CD4-positive, alpha-beta T cell treated with Interleukin-12 subunit alpha and Interleukin-12 subunit beta, for 1 hour (primary cell): ENCODE data around the gene BRMS1.
"Not testable (repeated sequence)": the region's sequence is repeated elsewhere in the genome, so short reads cannot be mapped to it uniquely, and the experiment has no call there.

Experiments
- DNase-seq: peaks from one replicate; pipeline ENCODE4 v3.0.0-alpha.2; 2020

BRMS1 gene, protein sequence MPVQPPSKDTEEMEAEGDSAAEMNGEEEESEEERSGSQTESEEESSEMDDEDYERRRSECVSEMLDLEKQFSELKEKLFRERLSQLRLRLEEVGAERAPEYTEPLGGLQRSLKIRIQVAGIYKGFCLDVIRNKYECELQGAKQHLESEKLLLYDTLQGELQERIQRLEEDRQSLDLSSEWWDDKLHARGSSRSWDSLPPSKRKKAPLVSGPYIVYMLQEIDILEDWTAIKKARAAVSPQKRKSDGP

DNA sequence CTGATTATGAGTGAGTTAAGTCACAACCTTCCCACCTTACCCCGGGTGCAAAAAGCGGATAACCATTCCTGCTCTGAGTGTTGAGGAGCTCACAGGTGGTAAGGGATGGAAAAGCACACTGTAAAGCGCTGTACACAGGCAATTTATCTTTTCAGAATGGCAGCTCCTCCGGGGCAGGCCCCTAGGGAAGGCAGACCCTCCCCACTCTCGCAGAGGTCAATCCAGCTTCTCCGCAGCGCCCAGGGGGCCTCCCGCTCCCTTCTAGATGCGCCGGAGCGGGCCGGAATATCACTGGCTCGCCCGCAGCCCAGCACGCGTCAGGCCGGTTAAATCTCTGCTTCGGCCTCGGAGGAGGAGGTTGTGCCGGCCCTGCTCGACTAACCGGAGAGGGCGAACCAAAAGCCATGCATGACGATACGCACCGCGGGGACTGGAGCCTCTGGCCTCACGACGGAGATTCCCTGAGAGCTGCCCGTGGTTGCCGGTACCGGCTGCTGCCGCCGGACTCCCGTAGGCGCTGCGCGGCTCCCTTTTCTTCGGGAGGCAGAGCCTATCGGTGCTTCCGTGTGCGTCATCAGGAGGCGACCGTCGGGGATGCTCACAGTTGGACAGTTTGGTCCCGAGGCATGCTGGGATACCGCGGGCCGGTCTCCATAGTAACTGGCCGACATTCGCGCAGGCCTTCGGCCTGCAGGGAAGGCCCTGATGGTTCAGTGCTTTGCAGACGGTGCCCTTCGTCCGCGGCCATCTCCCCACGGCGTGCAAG, at the start of gene BRMS1:
Gene BRMS1 (minus strand): TSS at position 555 of the 766 bp plus-strand sequence. CDS start 2,870 bp downstream, outside the sequence.
- peak; percentile 96 for DNase-seq

DNA sequence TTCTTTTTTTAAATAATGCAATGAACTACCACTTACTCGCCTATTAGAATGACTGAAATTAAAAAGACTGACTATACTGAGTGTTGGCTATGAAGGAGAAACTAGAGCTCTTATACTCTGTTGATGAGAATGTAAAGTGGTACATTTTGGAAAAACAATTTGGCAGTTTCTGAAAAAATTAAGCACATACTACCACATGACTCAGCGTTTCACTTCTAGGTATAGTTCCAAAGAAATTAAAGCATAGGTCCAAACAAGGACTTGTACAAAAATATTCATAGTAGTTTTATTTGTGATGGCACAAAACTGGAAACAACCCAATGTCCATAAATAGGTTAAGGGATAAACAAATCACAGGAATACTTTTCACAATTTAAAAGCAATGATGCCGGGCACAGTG, 49.0 kb upstream of the BRMS1 start:
- no peak for DNase-seq

DNA sequence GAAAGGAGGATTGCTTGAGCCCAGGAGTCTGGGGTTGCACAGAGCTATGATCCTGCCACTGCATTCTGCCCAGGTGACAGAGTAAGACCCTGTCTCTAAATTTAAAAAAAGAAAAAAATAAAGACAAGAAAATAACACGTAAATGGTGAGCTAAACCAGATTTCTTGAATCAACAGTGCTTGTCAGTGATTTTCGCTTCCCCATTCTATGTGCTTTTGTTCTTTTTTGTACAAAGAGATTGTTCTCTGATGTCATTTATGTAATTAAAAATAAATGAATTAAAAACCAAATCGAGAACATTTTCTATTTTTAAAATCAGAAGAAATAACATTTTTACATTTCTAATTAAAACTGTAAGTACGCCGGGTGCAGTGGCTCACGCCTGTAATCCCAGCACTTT, 46.4 kb upstream of the BRMS1 start:
- DNase-seq, result no peak

DNA sequence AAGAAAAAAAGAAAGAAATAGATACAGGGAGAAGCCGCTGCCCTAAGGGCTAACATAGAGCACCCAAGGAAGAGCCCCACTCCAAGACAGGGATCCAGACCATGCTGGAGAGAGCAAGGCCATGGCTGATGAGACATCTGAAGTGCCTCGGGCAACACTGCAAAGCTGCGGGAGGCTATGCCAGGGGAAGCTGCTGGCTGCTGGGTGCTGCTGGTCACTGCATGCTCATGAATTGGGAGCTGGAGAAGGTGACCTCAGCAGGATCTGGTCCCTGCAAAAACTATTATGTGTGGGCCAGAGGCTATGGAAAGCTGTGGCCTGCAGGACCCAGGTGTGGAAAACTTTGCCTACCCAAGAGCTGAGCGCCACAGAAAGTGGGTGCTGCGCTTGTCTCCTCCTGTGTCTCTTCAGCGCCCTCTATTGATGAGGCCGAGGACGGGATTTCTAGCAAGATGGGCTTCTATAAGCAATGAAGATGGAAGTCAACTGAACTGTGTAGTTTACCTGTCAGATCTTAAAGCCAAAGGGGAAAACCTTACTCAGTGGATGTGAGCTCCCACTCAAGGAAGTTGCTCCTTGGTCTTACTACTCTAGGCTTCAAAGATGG, 44.0 kb upstream of the BRMS1 start:
- peak; percentile 78 for DNase-seq

DNA sequence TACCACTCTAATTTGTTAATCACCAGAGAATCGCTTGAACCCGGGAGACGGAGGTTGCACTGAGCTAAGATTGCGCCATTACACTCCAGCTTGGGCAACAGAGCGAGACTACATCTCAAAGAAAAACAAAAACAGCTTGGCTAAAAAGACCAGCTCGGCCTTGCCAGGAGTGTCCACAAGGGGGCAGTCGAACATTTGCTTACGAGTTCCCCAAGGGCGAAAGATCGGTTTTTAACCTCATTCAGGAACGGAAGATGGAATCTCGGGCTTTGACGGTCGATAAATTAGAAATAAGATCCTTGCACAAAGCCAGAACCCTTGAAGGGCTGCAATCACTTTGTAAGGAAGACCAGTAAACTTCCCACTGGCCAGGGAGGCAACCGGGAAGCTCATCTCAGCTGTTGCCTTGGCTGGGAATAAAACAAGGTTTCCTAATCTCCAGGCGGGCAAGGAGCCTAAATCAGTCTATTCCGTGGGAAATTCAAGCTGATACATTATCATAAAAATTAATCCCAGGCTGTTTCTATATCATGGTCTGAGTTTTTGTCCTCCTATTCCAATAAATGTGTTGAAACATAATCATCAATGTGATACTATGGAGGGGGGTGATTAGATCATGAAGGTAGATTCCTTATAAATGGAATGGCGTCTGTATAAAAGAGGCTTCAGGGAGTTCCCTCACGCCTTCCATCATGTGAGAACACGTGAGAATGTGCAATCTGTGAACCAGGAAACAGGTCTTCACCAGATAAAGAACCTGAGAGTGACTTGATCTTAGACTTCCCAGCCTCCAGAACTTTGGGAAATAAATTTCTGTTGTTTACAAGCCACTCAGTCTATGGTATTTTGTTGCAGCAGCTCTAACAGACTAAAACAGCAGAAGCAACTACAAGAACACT, 41.5 kb upstream of the BRMS1 start:
- peak; percentile 83 for DNase-seq

DNA sequence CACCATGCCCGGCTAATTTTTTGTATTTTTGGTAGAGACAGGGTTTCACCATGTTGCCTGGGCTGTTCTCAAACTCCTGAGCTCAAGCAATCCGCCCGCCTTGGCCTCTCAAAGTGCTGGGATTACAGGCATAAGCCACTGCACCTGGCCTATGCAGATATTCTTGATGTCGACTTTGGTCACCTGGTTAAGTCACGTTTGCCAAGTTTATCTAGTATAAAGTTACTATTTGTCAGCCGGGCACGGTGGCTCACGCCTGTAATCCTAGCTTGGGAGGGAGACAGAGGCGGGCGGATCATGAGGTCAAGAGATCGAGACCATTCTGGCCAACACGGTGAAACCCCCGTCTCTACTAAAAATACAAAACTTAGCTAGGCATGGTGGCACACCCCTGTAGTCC, 39.4 kb upstream of the BRMS1 start:
- not testable (repeated sequence) for DNase-seq

DNA sequence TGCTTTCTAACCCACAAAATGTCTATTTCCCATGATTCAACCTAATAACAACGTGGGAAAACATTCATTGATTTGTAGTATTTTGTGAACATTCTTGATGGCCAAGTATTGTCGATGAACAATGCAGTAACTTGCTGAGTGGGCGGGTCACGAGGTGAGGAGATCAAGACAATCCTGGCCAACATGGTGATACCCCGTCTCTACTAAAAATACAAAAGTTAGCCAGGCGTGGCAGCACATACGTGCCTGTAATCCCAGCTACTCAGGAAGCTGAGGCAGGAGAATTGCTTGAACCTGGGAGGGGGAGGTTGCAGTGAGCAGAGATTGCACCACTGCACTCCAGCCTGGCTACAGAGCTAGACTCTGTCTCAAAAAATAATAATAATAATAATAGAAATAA, 35.4 kb upstream of the BRMS1 start:
- not testable (repeated sequence) for DNase-seq

DNA sequence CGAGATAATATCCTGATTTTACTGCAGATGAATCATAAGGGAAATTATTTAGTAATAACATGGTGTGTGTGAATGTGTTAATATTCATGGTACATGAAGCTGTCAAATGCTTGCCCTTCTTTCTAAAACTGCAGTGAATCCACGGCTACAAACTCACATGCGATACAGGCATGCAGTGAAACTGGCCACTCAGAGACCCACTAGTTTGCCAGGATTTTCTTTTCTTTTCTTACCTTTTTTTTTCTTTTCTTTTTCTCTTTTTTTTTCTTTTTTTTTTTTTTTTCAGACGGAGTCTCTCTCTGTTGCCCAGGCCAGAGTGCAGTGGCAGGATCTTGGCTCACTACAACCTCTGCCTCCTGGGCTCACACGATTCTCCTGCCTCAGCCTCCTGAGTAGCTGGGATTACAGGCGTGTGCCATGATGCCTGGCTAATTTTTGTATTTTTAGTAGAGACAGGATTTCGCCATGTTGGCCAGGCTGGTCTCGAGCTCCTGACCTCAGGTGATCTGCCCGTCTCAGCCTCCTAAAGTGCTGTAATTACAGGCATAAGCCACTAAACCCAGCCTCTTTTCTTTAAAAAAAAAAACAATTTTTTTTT, 28.9 kb upstream of the BRMS1 start:
- DNase-seq, result not testable (repeated sequence)

DNA sequence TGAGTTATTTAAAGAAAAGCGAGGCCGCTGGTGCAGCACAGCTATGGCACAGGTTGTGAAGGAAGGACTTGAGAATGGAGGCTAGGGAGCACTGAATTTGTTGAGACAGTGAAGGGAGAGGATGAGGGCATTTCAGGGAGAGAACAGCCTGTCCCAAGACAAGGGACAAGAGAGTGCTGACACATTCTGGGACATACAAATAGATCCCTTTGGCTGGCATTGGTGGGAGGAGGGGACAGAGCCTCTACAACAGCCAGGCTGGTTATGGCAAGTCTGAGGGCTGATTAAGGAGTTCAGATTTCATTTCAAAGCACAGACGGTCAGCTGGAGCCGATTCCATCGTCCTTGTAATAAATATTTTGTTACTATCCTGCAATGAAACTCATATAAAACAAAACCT, 28.4 kb upstream of the BRMS1 start:
- DNase-seq, result no peak

DNA sequence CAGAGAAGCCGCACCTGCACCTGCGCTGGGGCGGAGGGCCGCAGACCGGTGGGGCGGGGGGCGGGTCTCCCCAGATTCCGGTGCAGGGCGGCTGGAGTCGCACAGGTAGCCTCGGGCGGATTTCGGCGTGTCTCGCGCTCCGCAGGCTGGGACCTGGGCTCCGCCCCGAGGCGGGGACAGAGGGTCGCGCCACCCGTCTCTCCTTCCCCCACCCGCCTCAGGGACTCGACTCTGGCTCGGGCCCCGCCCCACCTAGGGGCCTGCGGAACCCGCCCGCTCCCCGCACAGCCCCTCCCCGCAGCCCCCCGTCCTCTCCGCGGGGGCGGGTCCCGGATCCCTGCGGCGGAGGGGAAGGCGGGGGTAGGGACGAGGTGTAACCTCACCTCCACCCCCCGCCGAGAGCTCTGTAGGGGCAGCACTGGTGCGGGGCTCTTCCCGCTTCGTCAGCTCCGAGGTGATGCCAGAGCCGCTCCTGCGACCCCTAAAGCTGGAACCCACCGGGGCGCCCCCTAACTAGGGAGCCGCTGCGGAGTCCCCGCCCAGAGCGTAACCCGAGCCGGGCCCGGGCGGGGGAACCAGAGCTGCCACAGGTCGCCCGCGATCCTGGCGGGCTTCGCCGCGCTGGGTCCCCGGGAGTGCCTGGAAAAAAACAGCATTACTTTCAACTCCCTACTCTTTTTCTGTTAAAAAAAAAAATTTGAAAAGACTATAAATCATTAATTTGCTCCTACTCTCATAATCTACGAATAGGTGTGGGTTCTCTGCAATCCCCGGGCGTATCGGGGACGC, 26.9 kb upstream of the BRMS1 start, which contains the start of gene SLC29A2:
Gene SLC29A2 (minus strand): TSS at position 134 of the 789 bp plus-strand sequence. CDS start 169 bp downstream, outside the sequence.
- DNase-seq, result peak; percentile 82

DNA sequence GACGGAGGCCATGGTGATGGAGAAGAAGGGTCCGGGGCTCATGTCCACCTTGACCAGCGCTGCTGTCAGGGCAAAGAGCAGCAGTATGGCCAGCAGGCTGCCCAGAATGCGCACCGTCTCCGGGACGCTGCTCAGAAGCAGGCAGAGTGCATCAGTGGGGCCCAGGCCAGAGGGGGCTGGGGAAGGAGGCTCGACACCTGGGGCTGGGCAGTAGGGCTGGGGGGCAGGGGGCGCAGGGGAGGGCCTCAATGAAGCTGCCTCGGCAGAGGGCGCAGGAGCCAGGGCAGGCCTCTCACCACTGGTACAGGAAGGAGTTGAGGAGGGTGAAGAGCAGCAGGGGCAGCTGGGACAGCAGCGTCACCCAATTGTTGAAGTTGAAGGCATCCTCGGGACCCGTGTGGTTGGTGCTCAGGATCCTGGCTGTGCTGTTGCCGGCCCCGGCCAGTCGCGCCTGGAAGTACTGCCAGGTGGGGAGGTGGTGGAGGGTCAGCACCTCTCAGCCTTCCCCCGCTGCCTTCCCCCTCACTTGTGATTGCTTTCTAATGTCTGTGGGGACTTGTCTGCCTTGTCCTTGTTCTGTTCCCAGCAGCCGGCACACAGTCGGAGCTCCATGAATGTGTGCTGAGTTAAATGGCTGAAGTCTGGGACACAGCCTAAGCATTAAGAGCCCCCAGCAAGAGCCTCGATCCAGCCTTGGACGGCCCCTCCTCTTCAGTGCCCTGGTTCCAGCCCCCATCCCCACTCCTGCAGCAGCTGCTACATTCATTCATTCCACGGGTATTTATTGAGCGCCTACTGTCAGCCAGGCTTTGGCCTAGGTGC, 24.4 kb upstream of the BRMS1 start:
- no peak for DNase-seq

DNA sequence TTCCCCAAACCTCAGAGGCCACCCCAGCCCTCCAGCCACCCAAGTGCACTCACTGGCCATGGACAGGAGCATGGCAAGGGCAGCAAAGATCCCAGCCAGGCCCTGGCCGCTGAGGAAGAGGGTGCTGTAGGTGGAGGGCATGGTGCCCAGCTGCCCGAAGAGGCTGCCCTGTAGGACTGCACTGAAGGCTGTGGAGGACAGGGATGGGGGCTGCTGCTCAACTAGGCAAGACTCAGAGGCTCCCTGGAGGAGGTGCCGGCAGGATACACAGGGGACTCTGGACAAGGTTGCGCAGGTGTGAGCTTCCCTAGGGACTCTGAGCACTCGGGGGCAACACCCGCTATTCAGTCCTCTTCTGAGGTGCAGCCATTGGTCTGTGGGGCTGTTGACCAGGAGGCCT, 23.6 kb upstream of the BRMS1 start:
- DNase-seq, result no peak

DNA sequence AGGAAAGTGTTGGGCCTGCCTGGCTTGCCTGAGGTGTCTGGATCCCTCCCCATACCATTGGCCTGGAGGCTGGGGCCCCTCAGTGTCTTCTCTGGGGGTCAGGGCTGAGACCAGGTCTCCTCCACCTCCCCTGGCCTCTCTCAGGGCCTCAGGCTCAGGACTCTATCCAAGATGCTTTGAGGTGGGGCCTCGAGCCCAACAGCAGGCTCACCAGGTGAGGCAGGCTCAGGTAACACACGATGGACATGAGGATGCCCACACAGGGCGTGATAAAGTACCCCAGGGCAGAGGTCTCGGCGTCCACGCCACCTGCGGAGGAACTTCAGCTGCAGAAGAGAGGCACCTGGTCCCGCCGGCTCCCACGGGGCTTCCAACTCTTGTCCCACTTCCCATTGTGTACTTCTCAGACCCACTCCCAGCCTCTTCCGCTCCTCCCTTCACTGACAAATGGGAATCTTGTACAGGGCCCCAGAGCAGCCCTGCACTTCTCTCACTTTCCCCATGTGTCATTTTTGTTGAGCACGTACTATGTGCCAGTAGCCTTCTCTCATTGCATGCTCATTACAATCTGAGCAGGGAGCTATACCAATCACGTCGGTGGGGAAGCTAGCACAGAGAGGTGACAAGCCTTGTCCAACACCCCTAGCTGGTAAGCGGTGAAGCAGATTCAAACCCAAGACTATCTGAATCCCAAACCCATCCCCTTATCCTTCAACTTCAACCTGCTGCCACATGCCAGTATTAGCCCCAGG, 22.8 kb upstream of the BRMS1 start:
- DNase-seq, result no peak

DNA sequence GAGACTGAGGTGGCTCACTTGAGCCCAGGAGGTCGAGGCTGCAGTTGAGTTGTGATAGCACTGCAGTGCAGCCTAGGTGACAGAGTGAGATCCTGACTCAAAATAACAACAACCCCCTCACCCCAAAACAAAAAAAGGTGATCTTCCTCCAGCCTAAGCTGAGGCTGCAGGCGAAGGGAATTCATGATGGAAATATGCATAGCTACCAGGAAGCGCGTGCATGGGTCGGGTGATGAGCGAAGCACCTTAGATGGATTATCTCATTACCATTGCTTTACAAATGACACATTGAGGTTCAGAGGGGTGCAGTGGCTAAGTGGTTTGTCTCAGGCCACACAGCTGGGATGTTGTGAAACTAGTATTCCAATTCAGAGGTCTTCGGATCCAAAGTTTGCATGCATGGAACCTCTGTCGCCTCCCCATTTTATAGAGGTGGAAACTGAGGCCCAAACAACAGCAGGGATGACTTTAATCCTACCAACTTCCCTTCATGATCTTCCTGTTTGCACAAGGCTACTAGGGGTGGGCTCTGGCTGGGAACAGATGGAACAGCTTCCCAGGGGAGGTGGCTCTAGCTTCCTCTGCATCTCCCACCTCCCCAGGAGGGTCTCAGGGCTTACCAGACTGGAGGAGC, 22.1 kb upstream of the BRMS1 start:
- DNase-seq, result no peak

DNA sequence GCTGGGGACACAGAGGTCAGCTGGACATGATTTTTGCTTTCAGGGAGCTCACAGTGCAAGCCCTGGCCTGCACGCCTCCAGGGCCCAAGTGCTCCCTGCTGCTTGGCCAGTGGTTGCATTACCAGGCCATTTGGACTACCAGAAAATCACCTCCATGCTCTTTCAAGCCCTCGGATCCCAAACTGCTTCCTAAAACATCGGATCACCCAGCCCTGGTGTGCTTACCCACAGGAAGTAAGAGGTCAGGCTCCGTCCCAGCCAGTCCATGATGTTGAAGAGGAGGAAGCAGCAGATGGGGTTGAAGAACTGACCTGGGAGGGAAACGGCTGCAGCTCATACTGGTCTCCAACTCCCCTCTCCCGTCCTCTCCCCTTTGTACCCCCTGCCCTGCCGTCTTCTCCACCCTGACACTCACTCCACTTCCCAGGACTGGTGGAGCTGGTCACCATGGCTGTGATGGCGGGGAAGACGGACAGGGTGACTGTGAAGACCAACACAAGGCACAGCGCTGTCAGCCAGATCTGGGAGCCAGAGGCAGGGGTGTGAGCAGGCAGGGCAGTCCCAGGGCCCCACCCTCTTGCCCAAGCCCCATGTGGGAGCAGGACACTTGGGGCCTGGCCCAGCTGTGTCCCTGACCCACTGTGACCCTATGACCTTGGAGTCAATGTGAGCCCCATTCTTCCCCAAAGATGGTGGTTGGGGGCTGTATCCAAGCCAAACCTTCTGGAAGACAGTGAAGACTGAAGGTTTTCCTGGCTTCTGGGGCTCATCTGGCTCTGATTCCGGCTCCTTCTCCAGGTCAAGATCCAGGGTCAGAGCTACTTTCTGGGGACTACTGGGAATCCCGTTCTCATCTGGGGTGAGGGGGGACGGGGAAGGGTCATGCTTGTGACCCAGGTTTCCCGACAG, 21.1 kb upstream of the BRMS1 start:
- DNase-seq, result no peak

DNA sequence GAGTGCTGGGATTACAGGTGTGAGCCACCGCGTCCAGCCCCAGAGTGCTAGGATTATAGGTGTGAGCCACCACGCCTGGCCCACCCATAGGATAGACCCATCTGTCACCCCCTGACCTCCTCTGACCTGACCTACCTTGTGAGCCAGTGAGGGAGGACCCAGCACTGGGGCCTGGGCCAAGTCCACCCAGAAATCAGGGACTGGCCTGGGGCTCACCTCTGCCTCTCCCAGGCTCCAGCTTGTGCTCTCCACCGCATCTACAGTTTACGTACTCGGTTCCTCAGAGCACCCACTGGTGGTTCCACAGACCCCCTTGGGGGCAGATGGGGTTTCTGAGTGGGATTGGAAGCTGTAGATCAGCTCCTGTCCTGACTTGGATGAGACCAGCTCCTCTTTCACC, 20.3 kb upstream of the BRMS1 start:
- DNase-seq, result no peak

DNA sequence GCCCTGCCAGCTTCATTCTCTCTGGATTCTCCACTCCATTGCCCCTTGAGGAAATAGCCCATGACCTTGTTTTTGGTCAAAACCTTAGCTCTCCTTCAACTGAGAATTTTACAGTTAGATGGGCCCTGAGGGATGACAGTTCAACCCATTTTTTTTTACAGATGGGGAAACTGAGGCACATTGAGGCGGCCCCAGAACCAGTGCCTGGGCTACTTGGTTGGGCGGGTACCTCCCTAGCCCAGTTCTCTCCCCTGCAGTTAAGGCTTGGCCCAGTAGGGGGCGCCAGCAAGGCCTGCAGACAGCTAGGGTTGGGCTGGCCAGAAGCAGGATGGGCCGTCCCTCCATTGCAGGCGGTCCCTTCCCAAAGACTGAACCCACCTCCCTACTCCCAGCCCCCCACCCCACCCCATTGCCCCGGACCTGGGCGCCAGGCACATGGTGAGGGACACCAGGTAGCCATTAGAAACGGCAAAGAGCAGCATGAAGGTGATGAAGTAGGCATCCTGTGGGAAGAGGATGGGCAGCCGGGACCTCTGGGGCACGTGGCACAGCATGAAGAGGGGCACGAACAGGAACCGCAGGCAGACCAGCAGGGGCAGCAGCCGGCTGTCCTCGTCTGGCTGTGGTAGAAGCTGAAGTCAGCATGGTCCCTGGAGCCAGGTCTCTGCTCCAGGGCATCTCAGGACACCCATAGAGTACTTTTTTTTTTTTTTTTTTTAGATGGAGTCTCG, 19.1 kb upstream of the BRMS1 start:
- DNase-seq, result peak; percentile 64

DNA sequence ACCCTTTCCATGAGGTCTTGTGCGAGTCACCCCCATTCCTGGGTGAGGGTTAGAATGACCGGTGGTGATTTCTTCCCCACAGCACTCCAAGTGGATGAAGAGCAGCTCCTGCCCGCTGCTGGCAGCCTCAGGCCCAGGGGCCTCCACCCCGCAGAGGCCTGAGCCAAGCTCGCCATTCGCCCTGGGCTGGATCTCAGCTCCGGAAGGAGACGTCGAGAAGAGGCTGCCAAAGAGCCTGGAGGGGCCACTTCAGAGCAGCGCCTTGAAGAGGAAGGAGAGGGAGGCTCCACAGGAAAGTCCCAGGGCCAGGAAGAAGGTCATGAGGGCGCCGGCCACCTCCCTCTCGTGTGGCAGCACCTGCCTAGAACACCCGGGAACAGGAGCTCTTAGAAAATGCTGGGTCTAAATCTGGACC, 18.3 kb upstream of the BRMS1 start:
- no peak for DNase-seq
